CD4-positive, alpha-beta memory T cell (primary cell): ENCODE data around the gene METTL24. TPM values are rescaled to one million over a fixed set of nuclear protein-coding genes. Genes with fewer than 3 reads are reported as not detected.

Source experiments
- CTCF ChIA-PET: fragments of 350-600 bp; sonication (Branson Sonifier 250); formaldehyde crosslinking; loops from one replicate; lab custom pipeline; 2021; ENCODE audit warnings: inconsistent platforms; ENCODE audit not compliant: partially characterized antibody; lab: Charles Lee
- POLR2A ChIA-PET: fragments of 350-600 bp; sonication (Branson Sonifier 250); formaldehyde crosslinking; loops from one replicate; lab custom pipeline; 2021; ENCODE audit not compliant: partially characterized antibody; lab: Charles Lee
- DNase-seq, 5 donors: peaks; one replicate each; pipeline versions ENCODE4 v3.0.0 to v3.0.0-alpha.2; 2020 to 2022; ENCODE audit warnings: mixed read lengths in 1 of 5
- H3K27ac ChIP-seq: one replicate; pipeline ENCODE4 v1.7.0; 2013; ENCODE audit warnings: low read depth, low read length
- H3K27me3 ChIP-seq: 2 replicates; pipeline ENCODE4 v1.7.0; 2013; ENCODE audit warnings: mild to moderate bottlenecking, low read length, moderate library complexity; ENCODE audit not compliant: insufficient read depth
- H3K36me3 ChIP-seq: 2 replicates; pipeline ENCODE4 v1.7.0; 2013; ENCODE audit warnings: mild to moderate bottlenecking, low read length, moderate library complexity; ENCODE audit not compliant: insufficient read depth
- H3K4me1 ChIP-seq: 2 replicates; pipeline ENCODE4 v1.7.0; 2013; ENCODE audit warnings: mild to moderate bottlenecking, low read length, moderate library complexity; ENCODE audit not compliant: insufficient read depth
- H3K4me3 ChIP-seq, 2 donors: one replicate each; pipeline ENCODE4 v1.7.0; 2013; ENCODE audit warnings: low read length in 2 of 2, mild to moderate bottlenecking in 1 of 2
- H3K9me3 ChIP-seq, 2 donors: one replicate each; pipeline ENCODE4 v1.7.0; 2013; ENCODE audit warnings: low read length in 2 of 2, control low read depth in 1 of 2; ENCODE audit not compliant: control insufficient read depth in 1 of 2
- H3K27ac Mint-ChIP-seq, 7 donors: one replicate each; pipeline ENCODE4 v1.8.0; 2020 to 2021; ENCODE audit warnings: mixed read lengths in 7 of 7, mild to moderate bottlenecking in 6 of 7, inconsistent platforms in 3 of 7, moderate library complexity in 3 of 7
- H3K27me3 Mint-ChIP-seq, 2 donors: one replicate each; pipeline ENCODE4 v1.8.0; 2020 to 2021; ENCODE audit warnings: mixed read lengths in 2 of 2
- H3K36me3 Mint-ChIP-seq, 2 donors: one replicate each; pipeline ENCODE4 v1.8.0; 2020 to 2021; ENCODE audit warnings: mixed read lengths in 2 of 2, inconsistent platforms in 1 of 2, mild to moderate bottlenecking in 1 of 2
- H3K4me1 Mint-ChIP-seq, 4 donors: one replicate each; pipeline ENCODE4 v1.8.0; 2020 to 2021; ENCODE audit warnings: mixed read lengths in 4 of 4, mild to moderate bottlenecking in 1 of 4
- H3K4me3 Mint-ChIP-seq, 8 donors: one replicate each; pipeline ENCODE4 v1.8.0; 2020 to 2021; ENCODE audit warnings: mixed read lengths in 8 of 8, mild to moderate bottlenecking in 7 of 8, moderate library complexity in 6 of 8, inconsistent platforms in 3 of 8
- H3K9me3 Mint-ChIP-seq, 8 donors: one replicate each; pipeline ENCODE4 v1.8.0; 2020 to 2021; ENCODE audit warnings: mixed read lengths in 8 of 8, mild to moderate bottlenecking in 5 of 8, inconsistent platforms in 3 of 8, moderate library complexity in 1 of 8
- intact Hi-C: fragments of 100-400 bp; cut with micrococcal nuclease; formaldehyde crosslinking; loops from one replicate; pipeline ENCODE4 v1.15.1; 2023
- polyA plus RNA-seq, 2 donors: library from polyadenylated mRNA; unstranded; fragments of 300-500 nt; fragmentation: Illumina TruSeq; gene quantifications; one replicate each; pipeline ENCODE4 v1.2.3, GENCODE V29; 2021
- total RNA-seq, 2 experiments: library from RNA; stranded (reverse); gene quantifications; one replicate each; pipeline ENCODE4 v1.2.3, GENCODE V29; 2021

Gene METTL24
- total and polyA plus RNA-seq, 4 experiments from 2014 or later: 0.29 to 0.69 (median 0.39) TPM; not detected in 1

DNA sequence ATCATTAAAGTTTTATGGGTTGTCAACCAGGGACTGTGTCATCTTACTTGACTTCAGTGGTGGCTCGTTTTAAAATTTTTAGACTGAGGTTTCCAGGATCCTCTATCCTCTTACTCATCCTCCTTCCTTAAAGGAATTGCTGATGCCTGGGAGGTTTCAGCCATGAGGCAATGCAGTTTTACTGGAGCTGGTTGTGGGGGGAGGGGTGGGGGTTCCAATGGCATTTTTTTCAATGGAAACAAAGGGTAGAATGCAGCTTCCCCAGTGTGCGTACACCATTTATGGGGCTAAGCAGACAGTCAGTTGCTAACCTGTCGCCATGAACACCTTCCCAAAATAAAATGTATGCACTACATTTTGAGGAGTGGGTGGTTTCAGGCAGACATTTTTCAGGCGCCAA is 88.0 kb downstream of the METTL24 start:
- peaks cover 2 to 14% (median 5%) of the 10 kb centered on the region in 8 donors for H3K9me3 Mint-ChIP-seq
- no peak overlapping the region for H3K27ac ChIP-seq
- no peaks in the 10 kb centered on the region for H3K4me1 ChIP-seq
- no peaks in the 10 kb centered on the region for H3K4me1 Mint-ChIP-seq
- no peaks in the 10 kb centered on the region for H3K36me3 ChIP-seq
- no peaks in the 10 kb centered on the region for H3K9me3 ChIP-seq
- H3K27me3 Mint-ChIP-seq: peaks cover under 1 to 7% of the 10 kb centered on the region in 2 donors
- ChIA-PET POLR2A (no interaction called here), CTCF (no interaction called here)
- no peak overlapping the region for H3K4me3 Mint-ChIP-seq
- no peak for DNase-seq
- intact Hi-C loops: no loop called here
- no peaks in the 10 kb centered on the region for H3K27me3 ChIP-seq
- peaks cover 0 to 1% of the 10 kb centered on the region in 2 donors for H3K36me3 Mint-ChIP-seq
- H3K27ac Mint-ChIP-seq: no peak overlapping the region
- H3K4me3 ChIP-seq: no peak overlapping the region

DNA sequence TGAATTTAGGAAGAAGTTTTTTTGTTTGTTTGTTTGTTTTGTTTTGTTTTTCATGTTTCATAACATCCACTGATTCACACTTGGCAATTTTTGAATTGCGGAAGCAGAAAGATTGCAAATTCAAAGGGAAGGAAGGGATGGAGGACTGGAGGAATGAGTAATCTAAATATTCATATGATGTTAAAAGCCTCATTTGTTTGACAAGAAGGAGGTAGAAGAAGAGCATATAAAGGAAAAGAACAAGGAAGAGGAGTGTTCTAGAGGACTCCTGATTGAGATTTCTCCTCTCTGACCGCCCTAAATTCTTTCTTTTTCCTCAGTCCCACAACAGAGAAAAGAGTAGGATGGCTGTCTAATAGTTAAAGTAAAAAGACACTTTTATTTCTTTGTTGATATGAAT is 88.5 kb downstream of the METTL24 start:
- Mint-ChIP-seq H3K4me1 (no peaks in the 10 kb centered on the region), H3K27me3 (peaks cover 0 to 7% of the 10 kb centered on the region in 2 donors), H3K4me3 (no peak overlapping the region), H3K36me3 (peaks cover 0 to 1% of the 10 kb centered on the region in 2 donors), H3K9me3 (peaks cover 2 to 18% (median 5%) of the 10 kb centered on the region in 8 donors), H3K27ac (no peak overlapping the region)
- no peaks in the 10 kb centered on the region for H3K27me3 ChIP-seq
- ChIA-PET CTCF (no interaction called here), POLR2A (no interaction called here)
- no peaks in the 10 kb centered on the region for H3K9me3 ChIP-seq
- no peaks in the 10 kb centered on the region for H3K4me1 ChIP-seq
- intact Hi-C loops: no loop called here
- no peaks in the 10 kb centered on the region for H3K36me3 ChIP-seq
- DNase-seq: no peak
- H3K4me3 ChIP-seq: no peak overlapping the region
- no peak overlapping the region for H3K27ac ChIP-seq

- peak overlapping the region in 1 of 7 donors; percentile 11 for H3K27ac Mint-ChIP-seq
Observed at GRCh38 chr6:110266996-110267395, 91.2 kb downstream of the METTL24 start.

GRCh38 chr6:110265273-110265672 is 92.9 kb downstream of the METTL24 start:
- ChIA-PET POLR2A (no interaction called here), CTCF (no interaction called here)
- H3K9me3 ChIP-seq: no peaks in the 10 kb centered on the region
- no peak for DNase-seq
- no peaks in the 10 kb centered on the region for H3K36me3 ChIP-seq
- no peaks in the 10 kb centered on the region for H3K27me3 ChIP-seq
- Mint-ChIP-seq H3K4me3 (no peak overlapping the region), H3K36me3 (peaks cover 2 to 4% of the 10 kb centered on the region in 2 donors), H3K9me3 (peaks cover 5 to 28% (median 18%) of the 10 kb centered on the region in 8 donors), H3K4me1 (no peaks in the 10 kb centered on the region), H3K27ac (no peak overlapping the region), H3K27me3 (peaks cover 0 to 4% of the 10 kb centered on the region in 2 donors)
- no peak overlapping the region for H3K4me3 ChIP-seq
- no peaks in the 10 kb centered on the region for H3K4me1 ChIP-seq
- intact Hi-C loops: no loop called here
- H3K27ac ChIP-seq: no peak overlapping the region

More at GRCh38 chr6:110266996-110267395, 91.2 kb downstream of the METTL24 start:
- H3K4me3 Mint-ChIP-seq: no peak overlapping the region
- ChIA-PET CTCF (no interaction called here), POLR2A (no interaction called here)
- Histone ChIP-seq H3K4me3 (no peak overlapping the region), H3K4me1 (no peaks in the 10 kb centered on the region), H3K36me3 (no peaks in the 10 kb centered on the region), H3K9me3 (no peaks in the 10 kb centered on the region), H3K27me3 (no peaks in the 10 kb centered on the region), H3K27ac (no peak overlapping the region)
- DNase-seq: no peak
- H3K36me3 Mint-ChIP-seq: peaks cover 0 to 3% of the 10 kb centered on the region in 2 donors
- peaks cover 0 to 1% of the 10 kb centered on the region in 2 donors for H3K27me3 Mint-ChIP-seq
- intact Hi-C loops: no loop called here
- peaks cover 2 to 19% (median 8%) of the 10 kb centered on the region in 8 donors for H3K9me3 Mint-ChIP-seq
- no peaks in the 10 kb centered on the region for H3K4me1 Mint-ChIP-seq

- ChIA-PET POLR2A (no interaction called here), CTCF (no interaction called here)
- DNase-seq: no peak
- Histone ChIP-seq H3K4me3 (no peak overlapping the region), H3K27me3 (no peaks in the 10 kb centered on the region), H3K4me1 (no peaks in the 10 kb centered on the region), H3K27ac (no peak overlapping the region), H3K9me3 (no peaks in the 10 kb centered on the region), H3K36me3 (no peaks in the 10 kb centered on the region)
- Mint-ChIP-seq H3K4me1 (no peaks in the 10 kb centered on the region), H3K9me3 (peaks cover under 1 to 38% (median 22%) of the 10 kb centered on the region in 8 donors), H3K27ac (no peak overlapping the region), H3K36me3 (peaks cover 0 to 11% of the 10 kb centered on the region in 2 donors), H3K27me3 (peaks cover 6 to 8% of the 10 kb centered on the region in 2 donors), H3K4me3 (no peak overlapping the region)
- intact Hi-C loops: no loop called here
Observed at GRCh38 chr6:110256366-110256765, 101.8 kb downstream of the METTL24 start.

DNA sequence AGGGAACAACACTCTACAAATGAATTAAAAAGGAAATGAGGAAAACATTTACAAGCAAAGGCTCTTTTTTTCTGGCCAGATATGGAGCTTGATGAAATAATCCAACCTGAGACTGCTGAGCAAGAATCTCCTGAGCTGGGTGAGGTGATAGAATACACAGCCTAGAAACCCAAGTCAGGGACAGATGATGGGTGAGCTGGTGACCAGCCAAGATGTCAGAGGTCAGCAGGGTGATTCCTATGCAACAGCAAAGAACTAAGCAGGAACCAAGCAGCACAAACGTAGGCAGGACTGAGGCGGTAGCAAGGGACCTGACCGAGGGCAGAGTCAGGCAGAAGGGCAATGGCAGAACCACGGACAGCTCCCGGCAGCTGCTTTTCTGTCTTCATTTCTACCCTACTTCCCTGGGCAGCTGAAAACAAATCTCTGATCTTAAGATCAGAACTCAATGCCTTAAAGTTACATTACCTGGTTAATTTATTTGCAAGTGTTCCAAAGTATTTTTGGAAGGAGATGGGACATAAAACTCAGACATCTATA is 102.9 kb downstream of the METTL24 start:
- ChIA-PET CTCF (interaction anchor here (0.6 kb wide), 1 partner anchor 9 kb away, joined by 3 read pairs; no protein-coding TSS in a partner anchor), POLR2A (no interaction called here)
- Histone ChIP-seq H3K9me3 (no peaks in the 10 kb centered on the region), H3K27ac (no peak overlapping the region), H3K4me1 (no peaks in the 10 kb centered on the region), H3K27me3 (no peaks in the 10 kb centered on the region), H3K36me3 (no peaks in the 10 kb centered on the region), H3K4me3 (no peak overlapping the region)
- peaks cover 0 to 31% (median 18%) of the 10 kb centered on the region in 8 donors for H3K9me3 Mint-ChIP-seq
- peaks cover 6 to 7% of the 10 kb centered on the region in 2 donors for H3K27me3 Mint-ChIP-seq
- H3K4me3 Mint-ChIP-seq: no peak overlapping the region
- H3K36me3 Mint-ChIP-seq: peaks cover 0 to 12% of the 10 kb centered on the region in 2 donors
- no peaks in the 10 kb centered on the region for H3K4me1 Mint-ChIP-seq
- DNase-seq: no peak
- H3K27ac Mint-ChIP-seq: no peak overlapping the region
- intact Hi-C loops: no loop called here

DNA sequence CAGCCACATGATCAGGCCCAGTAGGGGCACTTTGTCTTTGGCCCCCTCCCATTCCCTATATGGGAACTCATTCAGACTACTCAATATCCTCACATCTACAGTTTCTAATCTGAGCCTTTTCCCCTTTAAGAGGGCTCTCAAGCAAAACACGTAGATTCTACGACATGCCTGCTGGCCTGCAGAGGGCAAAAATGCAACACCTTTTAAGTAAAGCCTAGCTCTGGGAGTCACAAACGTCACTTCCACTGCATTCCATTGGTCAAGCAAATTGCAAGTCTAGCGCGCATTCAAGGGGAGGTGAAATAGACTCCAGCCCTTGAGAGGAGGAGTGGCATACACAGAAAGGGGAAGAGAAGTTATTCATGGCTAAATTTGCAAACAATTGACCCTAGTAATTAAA is 107.3 kb downstream of the METTL24 start:
- peaks cover 0 to 16% of the 10 kb centered on the region in 2 donors for H3K36me3 Mint-ChIP-seq
- Histone ChIP-seq H3K4me1 (no peaks in the 10 kb centered on the region), H3K27me3 (no peaks in the 10 kb centered on the region), H3K27ac (no peak overlapping the region), H3K36me3 (no peaks in the 10 kb centered on the region), H3K9me3 (no peaks in the 10 kb centered on the region), H3K4me3 (no peak overlapping the region)
- CTCF ChIA-PET: no interaction called here
- peaks cover 0 to 17% (median 8%) of the 10 kb centered on the region in 8 donors for H3K9me3 Mint-ChIP-seq
- intact Hi-C loops: no loop called here
- H3K27me3 Mint-ChIP-seq: peaks cover 2 to 5% of the 10 kb centered on the region in 2 donors
- no peak for DNase-seq
- POLR2A ChIA-PET: no interaction called here
- no peak overlapping the region for H3K27ac Mint-ChIP-seq
- no peaks in the 10 kb centered on the region for H3K4me1 Mint-ChIP-seq
- no peak overlapping the region for H3K4me3 Mint-ChIP-seq
